Measurements from ENCODE around the gene LCE1D.

GRCh38 chr1:152796421-152796820, at the start of gene LCE1D:
- TF ChIP-seq CTCF (conservative IDR thresholded peaks at IDR 0.05; ENCODE audit: low read depth in 2 of 2) (no peak), POLR2AphosphoS5 (IDR thresholded peaks at IDR 0.05; ENCODE audit: low read depth) (no peak), EZH2phosphoT487 (IDR thresholded peaks at IDR 0.05; ENCODE audit: unreplicated experiment) (no peak), EZH2 (IDR thresholded peaks at IDR 0.05; ENCODE audit: low read depth, unreplicated experiment) (no peak), JUNB (IDR thresholded peaks at IDR 0.05; ENCODE audit: unreplicated experiment) (no peak), CREB1 (CRISPR knock-in tag; IDR thresholded peaks at IDR 0.05; ENCODE audit: low read depth) (no peak), STAT1 (IDR thresholded peaks at IDR 0.05; ENCODE audit: unreplicated experiment) (no peak), ZNF462 (CRISPR knock-in tag; IDR thresholded peaks at IDR 0.05) (no peak), ETS1 (IDR thresholded peaks at IDR 0.05) (no peak), REST (IDR thresholded peaks at IDR 0.05; ENCODE audit: unreplicated experiment) (no peak), NANOG (IDR thresholded peaks at IDR 0.05; ENCODE audit: borderline replicate concordance) (no peak)

Measured in GM23338 (cell line).